H9 (cell line): ENCODE results near the gene PXK. TPM values are rescaled to one million over a fixed set of nuclear protein-coding genes. Genes with fewer than 3 reads are reported as not detected.
"Not testable (repeated sequence)": the region's sequence is repeated elsewhere in the genome, so short reads cannot be mapped to it uniquely, and the experiment has no call there.

Experiments
- DNase-seq: peaks from one replicate; pipeline ENCODE4 v3.0.0-alpha.2; 2017
- H2AFZ ChIP-seq: one replicate; pipeline ENCODE4 v1.6.1; 2013; ENCODE audit warnings: mild to moderate bottlenecking, low read length, control low read depth, moderate library complexity
- H2AK5ac ChIP-seq: 2 replicates; pipeline ENCODE4 v1.6.1; 2013; ENCODE audit warnings: low read length, control low read depth, mixed read lengths; ENCODE audit not compliant: insufficient read length
- H2BK120ac ChIP-seq: one replicate; pipeline ENCODE4 v1.6.1; 2013; ENCODE audit warnings: low read depth, mild to moderate bottlenecking, low read length, control low read depth, inconsistent platforms; ENCODE audit not compliant: poor library complexity, severe bottlenecking
- H2BK12ac ChIP-seq: 2 replicates; pipeline ENCODE4 v1.6.1; 2013; ENCODE audit warnings: low read length, control low read depth, mixed read lengths, low read depth; ENCODE audit not compliant: insufficient read length
- H2BK15ac ChIP-seq: 2 replicates; pipeline ENCODE4 v1.6.1; 2013; ENCODE audit warnings: low read depth, low read length, control low read depth
- H2BK20ac ChIP-seq: one replicate; pipeline ENCODE4 v1.6.1; 2013; ENCODE audit warnings: low read depth, mild to moderate bottlenecking, low read length, control low read depth, inconsistent platforms; ENCODE audit not compliant: poor library complexity, severe bottlenecking
- H2BK5ac ChIP-seq: 2 replicates; pipeline ENCODE4 v1.6.1; 2013; ENCODE audit warnings: low read length, control low read depth, mixed read lengths; ENCODE audit not compliant: insufficient read length
- H3K14ac ChIP-seq: 2 replicates; pipeline ENCODE4 v1.6.1; 2013; ENCODE audit warnings: low read length, control low read depth; ENCODE audit not compliant: insufficient read depth
- H3K18ac ChIP-seq: 2 replicates; pipeline ENCODE4 v1.6.1; 2013; ENCODE audit warnings: low read depth, mild to moderate bottlenecking, mixed read lengths, low read length, control low read depth; ENCODE audit not compliant: insufficient read length
- H3K23ac ChIP-seq: 2 replicates; pipeline ENCODE4 v1.6.1; 2013; ENCODE audit warnings: low read length, control low read depth, mixed read lengths, low read depth; ENCODE audit not compliant: insufficient read length
- H3K23me2 ChIP-seq: 2 replicates; pipeline ENCODE4 v1.6.1; 2013; ENCODE audit warnings: low read depth, mild to moderate bottlenecking, mixed read lengths, low read length, control low read depth; ENCODE audit not compliant: insufficient read length, poor library complexity, severe bottlenecking
- H3K27ac ChIP-seq: 2 replicates; pipeline ENCODE4 v1.5.1; 2013; ENCODE audit warnings: low read length, control low read depth, mixed read lengths, low read depth; ENCODE audit not compliant: insufficient read length
- H3K27me3 ChIP-seq: 2 replicates; pipeline ENCODE4 v1.6.1; 2013; ENCODE audit warnings: low read length, control low read depth, inconsistent platforms; ENCODE audit not compliant: insufficient read depth
- H3K4ac ChIP-seq: 2 replicates; pipeline ENCODE4 v1.6.1; 2013; ENCODE audit warnings: low read depth, mild to moderate bottlenecking, control low read depth, inconsistent platforms, low read length, moderate library complexity
- H3K4me1 ChIP-seq: 2 replicates; pipeline ENCODE4 v1.6.1; 2013; ENCODE audit warnings: low read length, control low read depth, inconsistent platforms; ENCODE audit not compliant: insufficient read depth
- H3K4me2 ChIP-seq: 2 replicates; pipeline ENCODE4 v1.6.1; 2013; ENCODE audit warnings: low read length, control low read depth, mixed read lengths; ENCODE audit not compliant: insufficient read length, insufficient read depth
- H3K56ac ChIP-seq: 2 replicates; pipeline ENCODE4 v1.6.1; 2013; ENCODE audit warnings: low read depth, mild to moderate bottlenecking, mixed read lengths, low read length, control low read depth; ENCODE audit not compliant: insufficient read length
- H3K79me1 ChIP-seq: 2 replicates; pipeline ENCODE4 v1.6.1; 2013; ENCODE audit warnings: low read depth, mild to moderate bottlenecking, moderate library complexity, low read length, control low read depth, inconsistent platforms; ENCODE audit not compliant: insufficient read depth, poor library complexity, severe bottlenecking
- H3K79me2 ChIP-seq: 2 replicates; pipeline ENCODE4 v1.6.1; 2013; ENCODE audit warnings: low read length, control low read depth, inconsistent platforms; ENCODE audit not compliant: insufficient read depth
- H3K9ac ChIP-seq: 2 replicates; pipeline ENCODE4 v1.6.1; 2013; ENCODE audit warnings: low read length, control low read depth, mixed read lengths; ENCODE audit not compliant: insufficient read length; ENCODE audit errors: extremely low read depth
- H3K9me3 ChIP-seq: one replicate; pipeline ENCODE4 v1.6.1; 2013; ENCODE audit warnings: low read depth, low read length, inconsistent platforms; ENCODE audit not compliant: control insufficient read depth
- H3T11ph ChIP-seq: one replicate; pipeline ENCODE4 v1.6.1; 2013; ENCODE audit warnings: mild to moderate bottlenecking, low read length, control low read depth, inconsistent platforms
- H4K20me1 ChIP-seq: one replicate; pipeline ENCODE4 v1.6.1; 2013; ENCODE audit not compliant: control insufficient read depth, insufficient read length, insufficient read depth
- H4K5ac ChIP-seq: 2 replicates; pipeline ENCODE4 v1.6.1; 2013; ENCODE audit warnings: low read depth, mild to moderate bottlenecking, mixed read lengths, low read length, control low read depth; ENCODE audit not compliant: insufficient read length
- H4K8ac ChIP-seq: replicated peaks from 2 replicates; pipeline ENCODE4 v1.6.1; 2013; ENCODE audit warnings: low read length, control low read depth, mixed read lengths, low read depth; ENCODE audit not compliant: insufficient read length
- H4K91ac ChIP-seq: 2 replicates; pipeline ENCODE4 v1.6.1; 2013; ENCODE audit warnings: low read depth, mild to moderate bottlenecking, moderate library complexity, mixed read lengths, low read length, control low read depth; ENCODE audit not compliant: insufficient read length
- H3K27ac Mint-ChIP-seq, 3 experiments: 2 replicates in 2 of 3; 3 replicates in 1 of 3; pipeline ENCODE4 v1.8.0; 2020 to 2021; ENCODE audit warnings: mixed read lengths in 3 of 3, mild to moderate bottlenecking in 1 of 3, moderate library complexity in 1 of 3
- H3K27me3 Mint-ChIP-seq: 2 replicates; pipeline ENCODE4 v1.8.0; 2021; ENCODE audit warnings: low read depth, mild to moderate bottlenecking, moderate library complexity, mixed read lengths
- H3K36me3 Mint-ChIP-seq, 3 experiments: 2 replicates in 2 of 3; 3 replicates in 1 of 3; pipeline ENCODE4 v1.8.0; 2020 to 2021; ENCODE audit warnings: low read depth in 3 of 3, mixed read lengths in 3 of 3; ENCODE audit not compliant: insufficient read depth in 1 of 3
- H3K4me1 Mint-ChIP-seq, 2 experiments: 2 replicates each; pipeline ENCODE4 v1.8.0; 2020; ENCODE audit warnings: mixed read lengths in 2 of 2
- H3K4me3 Mint-ChIP-seq, 2 experiments: 2 replicates in 1 of 2; 3 replicates in 1 of 2; pipeline ENCODE4 v1.8.0; 2020 to 2021; ENCODE audit warnings: mild to moderate bottlenecking in 2 of 2, mixed read lengths in 2 of 2, moderate library complexity in 1 of 2
- H3K9me3 Mint-ChIP-seq, 2 experiments: 2 replicates in 1 of 2; 3 replicates in 1 of 2; pipeline ENCODE4 v1.8.0; 2020; ENCODE audit warnings: mild to moderate bottlenecking in 2 of 2, mixed read lengths in 2 of 2, moderate library complexity in 1 of 2
- WGBS: extraction: QIAGEN DNeasy Blood & Tissue Kit; methylation state at CpG from one replicate; pipeline ENCODE4 v1.1.7; 2013; ENCODE audit warnings: missing lambda C conversion rate, low lambda C conversion rate, mixed read lengths; ENCODE audit not compliant: insufficient read length; ENCODE audit errors: extremely low coverage; 5-methylcytosine and 5-hydroxymethylcytosine counted together
- total RNA-seq: library from RNA; stranded (reverse); gene quantifications from 2 replicates; pipeline ENCODE4 v1.2.1, GENCODE V29; 2021
- TF ChIP-seq, protein P1 (sequence below): fragments of 200-600 bp; sonication (generic); conservative IDR thresholded peaks from 3 replicates; pipeline ENCODE4 v1.8.0; 2021; ENCODE audit warnings: antibody characterized with exemption, mild to moderate bottlenecking

Gene PXK
- total RNA-seq, 1 experiment from 2014 or later: 3.3 TPM

DNA sequence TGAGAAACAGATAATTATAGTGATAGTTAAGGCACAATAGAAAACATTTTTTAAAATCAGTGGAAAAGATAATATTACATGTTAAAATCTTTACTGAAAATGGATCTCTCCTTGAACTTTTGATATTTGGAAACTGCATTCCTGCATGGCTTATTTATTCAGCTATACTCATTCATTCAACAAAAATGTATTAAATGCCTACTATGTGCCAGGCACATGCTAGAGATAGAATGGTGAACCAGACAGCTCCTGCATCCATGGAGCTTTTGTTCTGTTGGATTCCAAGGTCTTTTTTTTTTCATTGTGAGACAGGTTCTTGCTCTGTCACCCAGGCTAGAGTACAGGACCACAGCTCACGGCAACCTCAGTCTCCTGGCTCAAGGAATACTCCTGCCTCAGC is 4.5 kb downstream of the PXK start:
- no peak overlapping the region for H3K4me3 Mint-ChIP-seq

DNA sequence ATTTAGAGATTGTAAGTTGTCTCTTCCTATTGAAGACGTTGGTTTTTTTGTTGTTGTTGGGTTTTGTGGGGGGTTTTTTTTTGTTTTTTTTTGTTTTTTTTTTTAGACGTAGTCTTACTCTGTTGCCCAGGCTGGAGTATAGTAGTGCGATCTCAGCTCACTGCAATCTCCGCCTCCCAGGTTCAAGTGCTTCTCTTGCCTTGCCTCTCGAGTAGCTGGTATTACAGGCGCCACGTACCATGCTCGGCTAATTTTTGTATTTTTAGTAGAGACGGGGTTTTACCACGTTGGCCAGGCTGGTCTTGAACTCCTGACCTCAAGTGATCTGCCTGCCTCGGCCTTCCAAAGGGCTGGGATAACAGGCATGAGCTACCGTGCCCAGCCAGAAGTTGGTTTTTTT is 6.5 kb downstream of the PXK start:
- not testable (repeated sequence) for H3K27ac ChIP-seq, H2BK5ac ChIP-seq, H3K9me3 Mint-ChIP-seq, H4K5ac ChIP-seq, DNase-seq, H3K79me1 ChIP-seq, H3K14ac ChIP-seq, H2AFZ ChIP-seq, H3K79me2 ChIP-seq, H2AK5ac ChIP-seq, H3K36me3 Mint-ChIP-seq, H3K27ac Mint-ChIP-seq, H3K4me2 ChIP-seq, H3K9ac ChIP-seq, H3K23ac ChIP-seq, H4K91ac ChIP-seq, H2BK120ac ChIP-seq, H3K9me3 ChIP-seq, H3K56ac ChIP-seq, H3K18ac ChIP-seq, H3K4me1 ChIP-seq, H2BK15ac ChIP-seq, H3K27me3 ChIP-seq, H3K4me1 Mint-ChIP-seq, H2BK12ac ChIP-seq, H3K4me3 Mint-ChIP-seq, H3K4ac ChIP-seq, H3K23me2 ChIP-seq, H4K8ac ChIP-seq, H2BK20ac ChIP-seq, H3T11ph ChIP-seq, H4K20me1 ChIP-seq, H3K27me3 Mint-ChIP-seq
- WGBS: 100% methylated on average over 1 of the region's 12 CpGs

More for the DNA sequence above, 4.5 kb downstream of the PXK start:
- Histone ChIP-seq H3K27ac (no peak overlapping the region), H3T11ph (no peak overlapping the region), H4K20me1 (no peaks in the 10 kb centered on the region), H2BK12ac (no peak overlapping the region), H2AK5ac (no peak overlapping the region), H4K8ac (no peak overlapping the region), H3K56ac (no peak overlapping the region), H3K79me2 (no peaks in the 10 kb centered on the region), H3K9ac (no peak overlapping the region), H2BK5ac (no peak overlapping the region), H3K4ac (no peak overlapping the region), H4K5ac (no peak overlapping the region), H3K23ac (no peak overlapping the region), H4K91ac (no peak overlapping the region), H3K4me1 (no peaks in the 10 kb centered on the region; the same call in 1 of the 2 replicates), H3K23me2 (peaks cover 4% of the 10 kb centered on the region), H2AFZ (no peak overlapping the region), H3K14ac (no peak overlapping the region), H2BK20ac (no peak overlapping the region), H2BK15ac (no peak overlapping the region), H3K27me3 (no peaks in the 10 kb centered on the region), H3K79me1 (no peaks in the 10 kb centered on the region), H3K18ac (no peak overlapping the region), H3K4me2 (no peak overlapping the region), H2BK120ac (no peak overlapping the region), H3K9me3 (no peaks in the 10 kb centered on the region)
- no CpG with 5 or more reads among the region's 1 CpG for WGBS
- H3K27ac Mint-ChIP-seq: no peak overlapping the region
- no peaks in the 10 kb centered on the region for H3K36me3 Mint-ChIP-seq
- TF ChIP-seq, protein P1, sequence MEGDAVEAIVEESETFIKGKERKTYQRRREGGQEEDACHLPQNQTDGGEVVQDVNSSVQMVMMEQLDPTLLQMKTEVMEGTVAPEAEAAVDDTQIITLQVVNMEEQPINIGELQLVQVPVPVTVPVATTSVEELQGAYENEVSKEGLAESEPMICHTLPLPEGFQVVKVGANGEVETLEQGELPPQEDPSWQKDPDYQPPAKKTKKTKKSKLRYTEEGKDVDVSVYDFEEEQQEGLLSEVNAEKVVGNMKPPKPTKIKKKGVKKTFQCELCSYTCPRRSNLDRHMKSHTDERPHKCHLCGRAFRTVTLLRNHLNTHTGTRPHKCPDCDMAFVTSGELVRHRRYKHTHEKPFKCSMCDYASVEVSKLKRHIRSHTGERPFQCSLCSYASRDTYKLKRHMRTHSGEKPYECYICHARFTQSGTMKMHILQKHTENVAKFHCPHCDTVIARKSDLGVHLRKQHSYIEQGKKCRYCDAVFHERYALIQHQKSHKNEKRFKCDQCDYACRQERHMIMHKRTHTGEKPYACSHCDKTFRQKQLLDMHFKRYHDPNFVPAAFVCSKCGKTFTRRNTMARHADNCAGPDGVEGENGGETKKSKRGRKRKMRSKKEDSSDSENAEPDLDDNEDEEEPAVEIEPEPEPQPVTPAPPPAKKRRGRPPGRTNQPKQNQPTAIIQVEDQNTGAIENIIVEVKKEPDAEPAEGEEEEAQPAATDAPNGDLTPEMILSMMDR: no peak
- H3K27me3 Mint-ChIP-seq: peaks cover 21% of the 10 kb centered on the region
- no peaks in the 10 kb centered on the region for H3K9me3 Mint-ChIP-seq
- no peak for DNase-seq
- H3K4me1 Mint-ChIP-seq: peaks cover 10 to 18% of the 10 kb centered on the region in 2 experiments
